ENCODE data around the gene TINAGL1. TPM values are rescaled to one million over a fixed set of nuclear protein-coding genes. Genes with fewer than 3 reads are reported as not detected.

TINAGL1 gene
- total and polyA plus RNA-seq, 2 experiments from 2014 or later = 46.2 to 64.4 TPM

- TF ChIP-seq CTCF (IDR thresholded peaks at IDR 0.05; ENCODE audit: poor library complexity) (no peak), EZH2phosphoT487 (IDR thresholded peaks at IDR 0.05; ENCODE audit: low read depth, severe bottlenecking, unreplicated experiment) (no peak), EZH2 (IDR thresholded peaks at IDR 0.05; ENCODE audit: borderline replicate concordance) (no peak)
- Histone ChIP-seq H3K27ac (peak overlapping the region; percentile 90), H3K36me3 (replicated peaks; ENCODE audit: insufficient read depth, low read depth) (no peaks in the 10 kb centered on the region), H3K27me3 (no peaks in the 10 kb centered on the region), H3K4me3 (no peak overlapping the region), H2AFZ (no peak overlapping the region), H3K9me3 (ENCODE audit: low read depth) (no peaks in the 10 kb centered on the region), H3K4me1 (ENCODE audit: insufficient read depth) (peaks cover 77% of the 10 kb centered on the region), H3K79me2 (peaks cover 21% of the 10 kb centered on the region), H3K4me2 (peak overlapping the region; percentile 81), H4K20me1 (ENCODE audit: insufficient read depth, poor library complexity, severe bottlenecking) (no peaks in the 10 kb centered on the region), H3K9me2 (replicated peaks; ENCODE audit: insufficient read depth) (no peaks in the 10 kb centered on the region)
- 66% methylated on average over 6 of the region's 6 CpGs for WGBS (ENCODE audit: low lambda C conversion rate, missing lambda C conversion rate)
- DNase-seq (ENCODE audit: low spot score) = no peak
Measured at GRCh38 chr1:31577515-31578192, 1.3 kb downstream of the TINAGL1 start.

- no peak overlapping the region for H3K4me3 ChIP-seq
- no peak overlapping the region for H2AFZ ChIP-seq
- H3K27ac ChIP-seq = peak overlapping the region; percentile 95
- no peaks in the 10 kb centered on the region for H3K9me3 ChIP-seq (ENCODE audit: low read depth)
- H4K20me1 ChIP-seq (ENCODE audit: insufficient read depth, poor library complexity, severe bottlenecking) = no peaks in the 10 kb centered on the region
- 83% methylated on average over 5 of the region's 5 CpGs for WGBS (ENCODE audit: low lambda C conversion rate, missing lambda C conversion rate)
- H3K4me2 ChIP-seq = peak overlapping the region; percentile 69
- peaks cover 21% of the 10 kb centered on the region for H3K79me2 ChIP-seq
- TF ChIP-seq CTCF (IDR thresholded peaks at IDR 0.05; ENCODE audit: poor library complexity) (no peak), EZH2 (IDR thresholded peaks at IDR 0.05; ENCODE audit: borderline replicate concordance) (no peak), EZH2phosphoT487 (IDR thresholded peaks at IDR 0.05; ENCODE audit: low read depth, severe bottlenecking, unreplicated experiment) (no peak)
- H3K4me1 ChIP-seq (ENCODE audit: insufficient read depth) = peaks cover 76% of the 10 kb centered on the region
- no peaks in the 10 kb centered on the region for H3K9me2 ChIP-seq (replicated peaks; ENCODE audit: insufficient read depth)
- H3K36me3 ChIP-seq (replicated peaks; ENCODE audit: insufficient read depth, low read depth) = no peaks in the 10 kb centered on the region
- DNase-seq (ENCODE audit: low spot score) = no peak
- H3K27me3 ChIP-seq = no peaks in the 10 kb centered on the region
Measured at GRCh38 chr1:31579374-31579773, 3.1 kb downstream of the TINAGL1 start.

- H3K27me3 ChIP-seq = no peaks in the 10 kb centered on the region
- peak overlapping the region; percentile 95 for H3K27ac ChIP-seq
- H3K4me1 ChIP-seq (ENCODE audit: insufficient read depth) = peaks cover 66% of the 10 kb centered on the region
- peak overlapping the region; percentile 69 for H3K4me2 ChIP-seq
- H3K4me3 ChIP-seq = no peak overlapping the region
- TF ChIP-seq EZH2phosphoT487 (IDR thresholded peaks at IDR 0.05; ENCODE audit: low read depth, severe bottlenecking, unreplicated experiment) = no peak
- no peak for TF ChIP-seq EZH2 (IDR thresholded peaks at IDR 0.05; ENCODE audit: borderline replicate concordance)
- no peak for TF ChIP-seq CTCF (IDR thresholded peaks at IDR 0.05; ENCODE audit: poor library complexity)
- no peaks in the 10 kb centered on the region for H3K9me2 ChIP-seq (replicated peaks; ENCODE audit: insufficient read depth)
- peaks cover 21% of the 10 kb centered on the region for H3K79me2 ChIP-seq
- 51% methylated on average over 5 of the region's 5 CpGs for WGBS (ENCODE audit: low lambda C conversion rate, missing lambda C conversion rate)
- DNase-seq (ENCODE audit: low spot score) = no peak
- no peaks in the 10 kb centered on the region for H4K20me1 ChIP-seq (ENCODE audit: insufficient read depth, poor library complexity, severe bottlenecking)
- H2AFZ ChIP-seq = no peak overlapping the region
- H3K9me3 ChIP-seq (ENCODE audit: low read depth) = no peaks in the 10 kb centered on the region
- no peaks in the 10 kb centered on the region for H3K36me3 ChIP-seq (replicated peaks; ENCODE audit: insufficient read depth, low read depth)
Measured at GRCh38 chr1:31580513-31580870, 4.2 kb downstream of the TINAGL1 start.
